ENCODE data around the gene FBLN7.
"Not testable (repeated sequence)": the region's sequence is repeated elsewhere in the genome, so short reads cannot be mapped to it uniquely, and the experiment has no call there.

DNA sequence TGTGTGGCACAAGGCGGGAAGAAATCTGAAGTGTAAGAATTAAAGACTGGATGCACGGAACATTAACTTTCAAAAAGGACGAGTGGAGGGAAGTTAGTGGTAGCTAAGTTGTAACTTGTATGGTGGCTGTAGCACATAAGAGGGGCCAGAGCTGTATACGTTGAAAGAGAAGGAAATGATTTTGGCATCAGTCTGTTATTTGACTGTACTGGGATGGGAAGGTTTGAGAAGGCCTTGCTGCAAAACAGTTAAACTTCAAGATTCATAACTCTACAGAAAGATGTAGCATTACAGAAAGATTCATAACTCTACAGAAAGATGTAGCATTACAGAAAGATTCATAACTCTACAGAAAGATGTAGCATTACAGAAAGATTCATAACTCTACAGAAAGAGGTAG is 24.8 kb upstream of the FBLN7 start:
- TF ChIP-seq, protein P1, sequence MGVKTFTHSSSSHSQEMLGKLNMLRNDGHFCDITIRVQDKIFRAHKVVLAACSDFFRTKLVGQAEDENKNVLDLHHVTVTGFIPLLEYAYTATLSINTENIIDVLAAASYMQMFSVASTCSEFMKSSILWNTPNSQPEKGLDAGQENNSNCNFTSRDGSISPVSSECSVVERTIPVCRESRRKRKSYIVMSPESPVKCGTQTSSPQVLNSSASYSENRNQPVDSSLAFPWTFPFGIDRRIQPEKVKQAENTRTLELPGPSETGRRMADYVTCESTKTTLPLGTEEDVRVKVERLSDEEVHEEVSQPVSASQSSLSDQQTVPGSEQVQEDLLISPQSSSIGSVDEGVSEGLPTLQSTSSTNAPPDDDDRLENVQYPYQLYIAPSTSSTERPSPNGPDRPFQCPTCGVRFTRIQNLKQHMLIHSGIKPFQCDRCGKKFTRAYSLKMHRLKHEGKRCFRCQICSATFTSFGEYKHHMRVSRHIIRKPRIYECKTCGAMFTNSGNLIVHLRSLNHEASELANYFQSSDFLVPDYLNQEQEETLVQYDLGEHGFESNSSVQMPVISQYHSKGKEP (tag by site-specific recombination; IDR thresholded peaks at IDR 0.05), result not testable (repeated sequence)
- TF ChIP-seq, protein P2, sequence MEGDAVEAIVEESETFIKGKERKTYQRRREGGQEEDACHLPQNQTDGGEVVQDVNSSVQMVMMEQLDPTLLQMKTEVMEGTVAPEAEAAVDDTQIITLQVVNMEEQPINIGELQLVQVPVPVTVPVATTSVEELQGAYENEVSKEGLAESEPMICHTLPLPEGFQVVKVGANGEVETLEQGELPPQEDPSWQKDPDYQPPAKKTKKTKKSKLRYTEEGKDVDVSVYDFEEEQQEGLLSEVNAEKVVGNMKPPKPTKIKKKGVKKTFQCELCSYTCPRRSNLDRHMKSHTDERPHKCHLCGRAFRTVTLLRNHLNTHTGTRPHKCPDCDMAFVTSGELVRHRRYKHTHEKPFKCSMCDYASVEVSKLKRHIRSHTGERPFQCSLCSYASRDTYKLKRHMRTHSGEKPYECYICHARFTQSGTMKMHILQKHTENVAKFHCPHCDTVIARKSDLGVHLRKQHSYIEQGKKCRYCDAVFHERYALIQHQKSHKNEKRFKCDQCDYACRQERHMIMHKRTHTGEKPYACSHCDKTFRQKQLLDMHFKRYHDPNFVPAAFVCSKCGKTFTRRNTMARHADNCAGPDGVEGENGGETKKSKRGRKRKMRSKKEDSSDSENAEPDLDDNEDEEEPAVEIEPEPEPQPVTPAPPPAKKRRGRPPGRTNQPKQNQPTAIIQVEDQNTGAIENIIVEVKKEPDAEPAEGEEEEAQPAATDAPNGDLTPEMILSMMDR (tag by site-specific recombination; IDR thresholded peaks at IDR 0.05), result not testable (repeated sequence)
- TF ChIP-seq, protein P3, sequence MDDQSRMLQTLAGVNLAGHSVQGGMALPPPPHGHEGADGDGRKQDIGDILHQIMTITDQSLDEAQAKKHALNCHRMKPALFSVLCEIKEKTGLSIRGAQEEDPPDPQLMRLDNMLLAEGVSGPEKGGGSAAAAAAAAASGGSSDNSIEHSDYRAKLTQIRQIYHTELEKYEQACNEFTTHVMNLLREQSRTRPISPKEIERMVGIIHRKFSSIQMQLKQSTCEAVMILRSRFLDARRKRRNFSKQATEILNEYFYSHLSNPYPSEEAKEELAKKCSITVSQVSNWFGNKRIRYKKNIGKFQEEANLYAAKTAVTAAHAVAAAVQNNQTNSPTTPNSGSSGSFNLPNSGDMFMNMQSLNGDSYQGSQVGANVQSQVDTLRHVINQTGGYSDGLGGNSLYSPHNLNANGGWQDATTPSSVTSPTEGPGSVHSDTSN (CRISPR knock-in tag; IDR thresholded peaks at IDR 0.05), result not testable (repeated sequence)
- not testable (repeated sequence) for TF ChIP-seq ZBTB8A (tag by site-specific recombination; IDR thresholded peaks at IDR 0.05)
- TF ChIP-seq, protein P4, sequence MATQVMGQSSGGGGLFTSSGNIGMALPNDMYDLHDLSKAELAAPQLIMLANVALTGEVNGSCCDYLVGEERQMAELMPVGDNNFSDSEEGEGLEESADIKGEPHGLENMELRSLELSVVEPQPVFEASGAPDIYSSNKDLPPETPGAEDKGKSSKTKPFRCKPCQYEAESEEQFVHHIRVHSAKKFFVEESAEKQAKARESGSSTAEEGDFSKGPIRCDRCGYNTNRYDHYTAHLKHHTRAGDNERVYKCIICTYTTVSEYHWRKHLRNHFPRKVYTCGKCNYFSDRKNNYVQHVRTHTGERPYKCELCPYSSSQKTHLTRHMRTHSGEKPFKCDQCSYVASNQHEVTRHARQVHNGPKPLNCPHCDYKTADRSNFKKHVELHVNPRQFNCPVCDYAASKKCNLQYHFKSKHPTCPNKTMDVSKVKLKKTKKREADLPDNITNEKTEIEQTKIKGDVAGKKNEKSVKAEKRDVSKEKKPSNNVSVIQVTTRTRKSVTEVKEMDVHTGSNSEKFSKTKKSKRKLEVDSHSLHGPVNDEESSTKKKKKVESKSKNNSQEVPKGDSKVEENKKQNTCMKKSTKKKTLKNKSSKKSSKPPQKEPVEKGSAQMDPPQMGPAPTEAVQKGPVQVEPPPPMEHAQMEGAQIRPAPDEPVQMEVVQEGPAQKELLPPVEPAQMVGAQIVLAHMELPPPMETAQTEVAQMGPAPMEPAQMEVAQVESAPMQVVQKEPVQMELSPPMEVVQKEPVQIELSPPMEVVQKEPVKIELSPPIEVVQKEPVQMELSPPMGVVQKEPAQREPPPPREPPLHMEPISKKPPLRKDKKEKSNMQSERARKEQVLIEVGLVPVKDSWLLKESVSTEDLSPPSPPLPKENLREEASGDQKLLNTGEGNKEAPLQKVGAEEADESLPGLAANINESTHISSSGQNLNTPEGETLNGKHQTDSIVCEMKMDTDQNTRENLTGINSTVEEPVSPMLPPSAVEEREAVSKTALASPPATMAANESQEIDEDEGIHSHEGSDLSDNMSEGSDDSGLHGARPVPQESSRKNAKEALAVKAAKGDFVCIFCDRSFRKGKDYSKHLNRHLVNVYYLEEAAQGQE (tag by site-specific recombination; IDR thresholded peaks at IDR 0.05), result not testable (repeated sequence)

Measured in HEK293 (cell line).